Measurements from ENCODE around the gene APH1A. TPM values are rescaled to one million over a fixed set of nuclear protein-coding genes. Genes with fewer than 3 reads are reported as not detected.
A peak's percentile ranks its signal among the peaks of the same experiment; 100 is the strongest.

The APH1A gene
- total RNA-seq, 1 donor from 2014 or later: 135 TPM

DNA sequence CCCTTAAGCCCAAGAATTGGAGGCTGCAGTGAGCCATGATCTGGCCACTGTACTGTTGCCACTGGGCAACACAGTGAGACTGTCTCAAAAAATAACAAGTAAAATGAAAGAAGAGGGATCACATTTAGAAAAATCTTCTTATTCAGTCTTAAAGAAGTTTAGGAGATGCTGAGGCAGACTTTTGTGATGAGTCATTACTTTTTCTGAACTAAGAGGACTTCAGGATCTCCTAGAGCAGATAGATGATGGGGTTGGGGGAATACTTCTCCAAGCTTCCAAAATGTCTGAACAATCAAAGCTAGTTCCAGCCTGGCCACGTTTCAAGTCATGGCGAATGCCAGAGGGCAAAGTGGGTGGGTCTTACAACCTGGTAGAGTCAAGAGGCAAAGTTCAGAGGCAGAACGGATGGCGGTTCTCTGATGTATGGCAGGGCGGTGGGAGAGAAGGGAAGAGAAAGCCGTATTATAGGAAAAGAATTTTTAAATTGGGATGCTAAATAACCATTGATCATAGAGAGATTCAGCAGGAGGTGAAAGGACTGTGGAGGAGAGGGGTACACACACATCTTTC is 11.4 kb upstream of the APH1A start:
- Histone ChIP-seq H3K4me3 (no peak overlapping the region), H3K36me3 (no peaks in the 10 kb centered on the region), H3K27ac (peak overlapping the region; percentile 96), H3K9me3 (no peaks in the 10 kb centered on the region), H3K4me1 (peaks cover 8% of the 10 kb centered on the region), H3K27me3 (no peaks in the 10 kb centered on the region)
- intact Hi-C loops (cut with DNase I): no loop called here
- ATAC-seq: no peak
- DNase-seq: no peak
- TF ChIP-seq, protein P1, sequence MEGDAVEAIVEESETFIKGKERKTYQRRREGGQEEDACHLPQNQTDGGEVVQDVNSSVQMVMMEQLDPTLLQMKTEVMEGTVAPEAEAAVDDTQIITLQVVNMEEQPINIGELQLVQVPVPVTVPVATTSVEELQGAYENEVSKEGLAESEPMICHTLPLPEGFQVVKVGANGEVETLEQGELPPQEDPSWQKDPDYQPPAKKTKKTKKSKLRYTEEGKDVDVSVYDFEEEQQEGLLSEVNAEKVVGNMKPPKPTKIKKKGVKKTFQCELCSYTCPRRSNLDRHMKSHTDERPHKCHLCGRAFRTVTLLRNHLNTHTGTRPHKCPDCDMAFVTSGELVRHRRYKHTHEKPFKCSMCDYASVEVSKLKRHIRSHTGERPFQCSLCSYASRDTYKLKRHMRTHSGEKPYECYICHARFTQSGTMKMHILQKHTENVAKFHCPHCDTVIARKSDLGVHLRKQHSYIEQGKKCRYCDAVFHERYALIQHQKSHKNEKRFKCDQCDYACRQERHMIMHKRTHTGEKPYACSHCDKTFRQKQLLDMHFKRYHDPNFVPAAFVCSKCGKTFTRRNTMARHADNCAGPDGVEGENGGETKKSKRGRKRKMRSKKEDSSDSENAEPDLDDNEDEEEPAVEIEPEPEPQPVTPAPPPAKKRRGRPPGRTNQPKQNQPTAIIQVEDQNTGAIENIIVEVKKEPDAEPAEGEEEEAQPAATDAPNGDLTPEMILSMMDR (IDR thresholded peaks at IDR 0.05): no peak

DNA sequence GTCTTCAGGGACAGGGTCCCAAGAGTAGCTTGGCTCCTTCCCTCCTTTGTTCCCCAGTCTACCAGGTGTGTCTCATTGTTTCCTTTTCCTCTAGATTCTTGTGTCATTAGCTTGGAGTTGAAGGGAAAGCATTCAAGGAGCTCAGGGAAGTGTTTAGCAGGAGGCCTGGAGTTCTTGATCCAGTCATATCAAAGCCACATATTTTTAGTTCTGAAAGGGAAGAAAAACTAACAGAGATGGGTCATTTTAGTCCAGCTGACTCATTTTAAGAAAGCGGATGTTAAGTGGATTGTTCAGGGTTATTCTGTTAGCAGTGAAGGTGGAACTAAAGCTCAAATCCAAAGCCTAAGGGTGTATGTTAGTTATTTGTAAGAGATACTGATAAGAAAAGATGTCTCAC is 4.5 kb upstream of the APH1A start:
- peak overlapping the region; percentile 32 for H3K4me3 ChIP-seq
- DNase-seq: no peak
- ATAC-seq: no peak
- H3K27ac ChIP-seq: peak overlapping the region; percentile 52
- H3K9me3 ChIP-seq: no peaks in the 10 kb centered on the region
- no peaks in the 10 kb centered on the region for H3K36me3 ChIP-seq
- peaks cover 7% of the 10 kb centered on the region for H3K4me1 ChIP-seq
- intact Hi-C loops (cut with DNase I): no loop called here
- TF ChIP-seq, protein P1 (IDR thresholded peaks at IDR 0.05): no peak
- no peaks in the 10 kb centered on the region for H3K27me3 ChIP-seq

DNA sequence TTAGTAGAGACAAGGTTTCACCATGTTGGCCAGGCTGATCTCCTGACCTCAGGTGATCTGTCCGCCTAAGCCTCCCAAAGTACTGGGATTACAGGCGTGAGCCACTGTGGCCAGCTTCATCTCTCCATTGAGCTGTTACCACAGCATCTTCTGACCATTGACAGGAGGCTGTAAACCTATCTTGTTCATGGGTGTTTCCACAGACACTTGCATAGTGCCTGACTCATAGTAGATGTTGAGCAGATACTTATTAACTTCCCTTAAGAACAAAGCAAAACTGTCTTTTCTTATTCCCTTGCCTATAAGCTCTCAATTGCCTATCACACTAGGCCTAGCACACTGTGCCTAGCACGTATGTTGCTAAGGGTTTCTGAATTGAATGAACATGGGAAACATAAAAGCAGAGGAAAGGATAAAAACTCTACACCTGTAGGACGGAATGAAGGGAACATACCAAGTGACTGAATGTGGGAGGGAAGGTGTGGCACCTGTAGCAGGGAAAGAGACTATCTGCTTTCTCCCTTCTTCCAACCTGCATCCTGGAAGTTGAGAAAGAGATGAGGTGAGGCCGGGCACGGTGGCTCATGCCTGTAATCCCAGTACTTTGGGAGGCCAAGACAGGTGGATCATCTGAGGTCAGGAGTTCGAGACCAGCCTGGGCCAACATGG is 2.6 kb upstream of the APH1A start:
- DNase-seq (no peak), ATAC-seq (no peak)
- H3K27ac ChIP-seq: no peak overlapping the region
- H3K27me3 ChIP-seq: no peaks in the 10 kb centered on the region
- H3K36me3 ChIP-seq: peaks cover 9% of the 10 kb centered on the region
- intact Hi-C loops (cut with DNase I): no loop called here
- H3K4me3 ChIP-seq: no peak overlapping the region
- TF ChIP-seq, protein P1 (IDR thresholded peaks at IDR 0.05): no peak
- no peaks in the 10 kb centered on the region for H3K9me3 ChIP-seq
- peaks cover 18% of the 10 kb centered on the region for H3K4me1 ChIP-seq

DNA sequence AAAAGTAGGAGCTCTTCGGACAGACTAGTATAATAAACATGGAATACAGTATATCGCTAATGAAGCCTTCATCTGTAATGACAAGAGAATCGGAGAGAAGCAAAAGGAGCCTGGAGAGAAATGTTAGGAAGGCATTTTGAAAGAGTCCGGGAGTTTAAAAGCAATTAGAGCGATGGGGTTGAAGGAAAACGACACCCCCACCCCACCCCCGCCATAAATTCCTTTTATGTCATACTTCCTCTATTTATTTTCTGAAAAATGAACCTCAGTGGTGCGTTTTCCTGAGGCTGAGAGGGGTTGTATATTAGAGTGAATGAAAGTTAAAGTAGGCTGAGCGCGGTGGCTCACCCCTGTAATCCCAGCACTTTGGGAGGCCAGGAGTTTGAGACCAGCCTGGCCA is 635 bp upstream of the APH1A start:
- H3K27ac ChIP-seq: peak overlapping the region; percentile 93
- peak overlapping the region; percentile 81 for H3K4me3 ChIP-seq
- intact Hi-C loops (cut with DNase I): no loop called here
- no peaks in the 10 kb centered on the region for H3K27me3 ChIP-seq
- no peak for DNase-seq
- peaks cover 29% of the 10 kb centered on the region for H3K36me3 ChIP-seq
- TF ChIP-seq, protein P1 (IDR thresholded peaks at IDR 0.05): no peak
- peaks cover 18% of the 10 kb centered on the region for H3K4me1 ChIP-seq
- ATAC-seq: no peak
- no peaks in the 10 kb centered on the region for H3K9me3 ChIP-seq

DNA sequence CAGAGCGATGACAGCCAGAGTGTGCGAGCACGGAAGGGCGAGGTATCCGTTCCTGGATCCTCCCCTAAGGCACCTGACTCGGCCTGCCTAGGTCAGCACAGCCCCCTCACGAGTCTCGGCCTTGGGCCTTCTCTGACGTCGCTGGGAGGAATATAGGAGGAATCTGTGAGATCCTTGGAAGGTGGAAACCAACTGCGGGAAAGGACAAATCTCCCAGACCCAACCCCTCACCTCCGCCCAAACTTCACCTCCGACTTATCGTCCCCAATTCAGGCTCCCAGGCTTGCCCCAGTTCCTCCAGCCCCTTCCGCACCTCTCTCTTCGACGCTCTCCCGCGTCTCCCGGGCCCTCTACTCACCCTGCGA is 494 bp downstream of the APH1A start:
- intact Hi-C loops (cut with DNase I): no loop called here
- peak; percentile 74 for DNase-seq
- ATAC-seq: peak; percentile 62

More for the DNA sequence above, 494 bp downstream of the APH1A start:
- Histone ChIP-seq H3K4me3 (peak overlapping the region; percentile 81), H3K4me1 (peaks cover 18% of the 10 kb centered on the region), H3K36me3 (peaks cover 32% of the 10 kb centered on the region), H3K27me3 (no peaks in the 10 kb centered on the region), H3K27ac (peak overlapping the region; percentile 93), H3K9me3 (no peaks in the 10 kb centered on the region)
- TF ChIP-seq, protein P1 (IDR thresholded peaks at IDR 0.05): no peak

Data from upper lobe of right lung (tissue), 1 donor.